Neural progenitor cell (in vitro differentiated cells): ENCODE measurements around the gene SND1. TPM values are rescaled to one million over a fixed set of nuclear protein-coding genes. Genes with fewer than 3 reads are reported as not detected.

Source experiments
- DNase-seq: peaks from one replicate; pipeline ENCODE4 v3.0.0-alpha.2; 2016; ENCODE audit warnings: low spot score
- H2AFZ ChIP-seq: fragments of 200-600 bp; sonication (generic); replicated peaks from 2 replicates; pipeline ENCODE4 v1.6.1; 2016; ENCODE audit warnings: antibody characterized with exemption
- H3F3A ChIP-seq: fragments of 200-600 bp; sonication (generic); 2 replicates; pipeline ENCODE4 v1.6.1; 2016; ENCODE audit warnings: antibody characterized with exemption, low read depth
- H3K27ac ChIP-seq: fragments of 200-600 bp; sonication (generic); 2 replicates; pipeline ENCODE4 v1.5.1; 2016; ENCODE audit warnings: mild to moderate bottlenecking
- H3K27me3 ChIP-seq: fragments of 200-600 bp; sonication (generic); 2 replicates; pipeline ENCODE4 v1.6.1; 2016; ENCODE audit warnings: mild to moderate bottlenecking, moderate library complexity
- H3K36me3 ChIP-seq: fragments of 200-600 bp; sonication (generic); 2 replicates; pipeline ENCODE4 v1.5.1; 2016
- H3K4me1 ChIP-seq: fragments of 200-600 bp; sonication (generic); 2 replicates; pipeline ENCODE4 v1.6.1; 2016; ENCODE audit warnings: mixed run types
- H3K4me2 ChIP-seq: fragments of 200-600 bp; sonication (generic); 2 replicates; pipeline ENCODE4 v1.6.1; 2016
- H3K4me3 ChIP-seq: fragments of 200-600 bp; sonication (generic); 2 replicates; pipeline ENCODE4 v1.5.1; 2016
- H3K79me2 ChIP-seq: fragments of 200-600 bp; sonication (generic); 2 replicates; pipeline ENCODE4 v1.6.1; 2016; ENCODE audit warnings: low read depth
- H3K9ac ChIP-seq: fragments of 200-600 bp; sonication (generic); 2 replicates; pipeline ENCODE4 v1.6.1; 2016
- H3K9me3 ChIP-seq: fragments of 200-600 bp; sonication (generic); 2 replicates; pipeline ENCODE4 v1.5.1; 2016; ENCODE audit warnings: low read depth
- H4K20me1 ChIP-seq: fragments of 200-600 bp; sonication (generic); 2 replicates; pipeline ENCODE4 v1.6.1; 2016; ENCODE audit warnings: low read depth
- H3K27ac Mint-ChIP-seq: 3 replicates; pipeline ENCODE4 v1.8.0; 2021; ENCODE audit warnings: mixed read lengths
- H3K27me3 Mint-ChIP-seq: 2 replicates; pipeline ENCODE4 v1.8.0; 2022; ENCODE audit warnings: low read depth, mild to moderate bottlenecking, inconsistent platforms, moderate library complexity, mixed read lengths; ENCODE audit not compliant: insufficient read depth
- H3K36me3 Mint-ChIP-seq: 3 replicates; pipeline ENCODE4 v1.8.0; 2021; ENCODE audit warnings: mixed read lengths
- H3K4me1 Mint-ChIP-seq: 3 replicates; pipeline ENCODE4 v1.8.0; 2021; ENCODE audit warnings: mixed read lengths
- H3K4me3 Mint-ChIP-seq: 3 replicates; pipeline ENCODE4 v1.8.0; 2021; ENCODE audit warnings: mild to moderate bottlenecking, moderate library complexity, mixed read lengths
- H3K9me3 Mint-ChIP-seq: 3 replicates; pipeline ENCODE4 v1.8.0; 2020; ENCODE audit warnings: mixed read lengths
- CTCF ChIP-seq: fragments of 200-600 bp; sonication (generic); IDR thresholded peaks from 2 replicates; pipeline ENCODE4 v1.5.1; 2017; ENCODE audit warnings: antibody characterized with exemption, mild to moderate bottlenecking
- EZH2 ChIP-seq: fragments of 200-600 bp; sonication (generic); IDR thresholded peaks from 2 replicates; pipeline ENCODE4 v1.6.1; 2017; ENCODE audit warnings: antibody characterized with exemption, mild to moderate bottlenecking, moderate library complexity
- EZH2phosphoT487 ChIP-seq: fragments of 200-600 bp; sonication (generic); IDR thresholded peaks from 2 replicates; pipeline ENCODE4 v1.6.1; 2017; ENCODE audit warnings: antibody characterized with exemption
- total RNA-seq: library from RNA; depleted of rRNA; stranded (reverse); fragments of >200 nt; gene quantifications from 2 replicates; pipeline ENCODE4 v1.2.3, GENCODE V29; 2015; ENCODE audit warnings: low replicate concordance

The SND1 gene
- total RNA-seq, 1 donor from 2014 or later = 154 TPM

GRCh38 chr7:127968547-127968946, 316.6 kb downstream of the SND1 start:
- peaks cover 3% of the 10 kb centered on the region for H3K27me3 Mint-ChIP-seq
- no peaks in the 10 kb centered on the region for H3K36me3 ChIP-seq
- H3K9ac ChIP-seq = no peak overlapping the region
- H3F3A ChIP-seq = no peaks in the 10 kb centered on the region
- H3K4me3 Mint-ChIP-seq = no peak overlapping the region
- H3K9me3 Mint-ChIP-seq = no peaks in the 10 kb centered on the region
- no peaks in the 10 kb centered on the region for H3K36me3 Mint-ChIP-seq
- H3K4me2 ChIP-seq = no peak overlapping the region
- peaks cover 31% of the 10 kb centered on the region for H3K4me1 Mint-ChIP-seq
- H3K9me3 ChIP-seq = no peaks in the 10 kb centered on the region
- no peak overlapping the region for H2AFZ ChIP-seq
- H3K27ac Mint-ChIP-seq = peak overlapping the region; percentile 3
- H3K27me3 ChIP-seq = no peaks in the 10 kb centered on the region
- no peak for DNase-seq
- H3K4me3 ChIP-seq = no peak overlapping the region
- H3K79me2 ChIP-seq = peaks cover 6% of the 10 kb centered on the region
- peaks cover 1% of the 10 kb centered on the region for H3K4me1 ChIP-seq
- TF ChIP-seq EZH2phosphoT487 = no peak
- no peak for TF ChIP-seq EZH2
- no peak for TF ChIP-seq CTCF
- H4K20me1 ChIP-seq = no peaks in the 10 kb centered on the region
- H3K27ac ChIP-seq = no peak overlapping the region

- Histone ChIP-seq H2AFZ (no peak overlapping the region), H3F3A (peaks cover 33% of the 10 kb centered on the region), H3K9ac (no peak overlapping the region), H3K4me1 (peaks cover 41% of the 10 kb centered on the region), H4K20me1 (no peaks in the 10 kb centered on the region), H3K36me3 (no peaks in the 10 kb centered on the region), H3K4me3 (no peak overlapping the region), H3K4me2 (peak overlapping the region; percentile 48), H3K9me3 (no peaks in the 10 kb centered on the region), H3K79me2 (peaks cover 6% of the 10 kb centered on the region), H3K27ac (no peak overlapping the region), H3K27me3 (no peaks in the 10 kb centered on the region)
- H3K4me1 Mint-ChIP-seq = peaks cover 56% of the 10 kb centered on the region
- H3K27ac Mint-ChIP-seq = peak overlapping the region; percentile 97
- peaks cover 11% of the 10 kb centered on the region for H3K27me3 Mint-ChIP-seq
- DNase-seq = no peak
- H3K4me3 Mint-ChIP-seq = no peak overlapping the region
- peaks cover 10% of the 10 kb centered on the region for H3K9me3 Mint-ChIP-seq
- peaks cover 10% of the 10 kb centered on the region for H3K36me3 Mint-ChIP-seq
- TF ChIP-seq CTCF (no peak), EZH2phosphoT487 (no peak), EZH2 (no peak)
Observed at GRCh38 chr7:127973832-127974231, 321.8 kb downstream of the SND1 start.

- no peaks in the 10 kb centered on the region for H3K9me3 ChIP-seq
- peak; percentile 21 for DNase-seq
- H3K27me3 Mint-ChIP-seq = peaks cover 14% of the 10 kb centered on the region
- peaks cover 6% of the 10 kb centered on the region for H3K79me2 ChIP-seq
- no peak overlapping the region for H3K4me3 ChIP-seq
- H3K36me3 ChIP-seq = no peaks in the 10 kb centered on the region
- H3K27ac Mint-ChIP-seq = peak overlapping the region; percentile 97
- H3F3A ChIP-seq = peaks cover 33% of the 10 kb centered on the region
- H3K9ac ChIP-seq = no peak overlapping the region
- no peak for TF ChIP-seq EZH2
- TF ChIP-seq CTCF = no peak
- TF ChIP-seq EZH2phosphoT487 = no peak
- no peaks in the 10 kb centered on the region for H3K27me3 ChIP-seq
- H3K4me2 ChIP-seq = peak overlapping the region; percentile 48
- peaks cover 41% of the 10 kb centered on the region for H3K4me1 ChIP-seq
- H2AFZ ChIP-seq = no peak overlapping the region
- no peaks in the 10 kb centered on the region for H4K20me1 ChIP-seq
- H3K27ac ChIP-seq = peak overlapping the region; percentile 92
- peaks cover 17% of the 10 kb centered on the region for H3K36me3 Mint-ChIP-seq
- H3K9me3 Mint-ChIP-seq = peaks cover 16% of the 10 kb centered on the region
- H3K4me1 Mint-ChIP-seq = peaks cover 53% of the 10 kb centered on the region
- H3K4me3 Mint-ChIP-seq = no peak overlapping the region
Observed at GRCh38 chr7:127974446-127975035, 322.5 kb downstream of the SND1 start.
